MCF 10A (cell line): Measurements from ENCODE around the gene AMIGO1. TPM values are rescaled to one million over a fixed set of nuclear protein-coding genes. Genes with fewer than 3 reads are reported as not detected.

Experiments
- BruUV-seq: library from RNA; stranded (reverse); fragments of 400-500 nt; replicated peaks from 2 replicates; lab custom pipeline; 2021; lab: Mats Ljungman, UMichigan
- CTCF ChIA-PET: fragments of 300-600 bp; sonication (Branson Sonifier 250); formaldehyde crosslinking; extraction: SDS; loops from one replicate; lab custom pipeline; 2021; ENCODE audit warnings: antibody characterized with exemption, inconsistent platforms; lab: Yijun Ruan, JAX
- POLR2A ChIA-PET: fragments of 300-600, 350-650 bp; sonication (Branson Sonifier 250); formaldehyde crosslinking; extraction: SDS; loops from one replicate; lab custom pipeline; 2020; ENCODE audit warnings: antibody characterized with exemption, inconsistent platforms; lab: Yijun Ruan, JAX
- DNase-seq: peaks from one replicate; pipeline ENCODE4 v3.0.0-alpha.2; 2018; ENCODE audit not compliant: unreplicated experiment
- H3K27ac Mint-ChIP-seq: one replicate; pipeline ENCODE4 v1.8.0; 2022; ENCODE audit warnings: mild to moderate bottlenecking, low read depth, mixed read lengths; ENCODE audit not compliant: unreplicated experiment
- H3K27me3 Mint-ChIP-seq: one replicate; pipeline ENCODE4 v1.8.0; 2022; ENCODE audit warnings: mixed read lengths; ENCODE audit not compliant: insufficient read depth, unreplicated experiment
- H3K36me3 Mint-ChIP-seq: one replicate; pipeline ENCODE4 v1.8.0; 2022; ENCODE audit warnings: mild to moderate bottlenecking, moderate library complexity, mixed read lengths; ENCODE audit not compliant: insufficient read depth, unreplicated experiment
- H3K4me1 Mint-ChIP-seq: one replicate; pipeline ENCODE4 v1.8.0; 2022; ENCODE audit warnings: mixed read lengths; ENCODE audit not compliant: insufficient read depth, unreplicated experiment
- H3K4me3 Mint-ChIP-seq: one replicate; pipeline ENCODE4 v1.8.0; 2022; ENCODE audit warnings: mild to moderate bottlenecking, moderate library complexity, mixed read lengths; ENCODE audit not compliant: unreplicated experiment
- H3K9me3 Mint-ChIP-seq: one replicate; pipeline ENCODE4 v1.8.0; 2022; ENCODE audit warnings: mixed read lengths; ENCODE audit not compliant: unreplicated experiment
- CTCF ChIP-seq: fragments of 200-600 bp; IDR thresholded peaks from one replicate; pipeline ENCODE4 v1.8.0; 2022; ENCODE audit warnings: antibody characterized with exemption, mild to moderate bottlenecking; ENCODE audit not compliant: unreplicated experiment
- intact Hi-C: fragments of 100-400 bp; cut with micrococcal nuclease; formaldehyde crosslinking; loops from 2 replicates; pipeline ENCODE4 v1.14.1; 2022
- total RNA-seq: library from RNA; stranded (reverse); gene quantifications from 2 replicates; pipeline ENCODE4 v1.2.3, GENCODE V29; 2022

The AMIGO1 gene
- total RNA-seq, 1 experiment from 2014 or later = 0.21 TPM

- CTCF ChIA-PET = interaction anchor here (0.6 to 40.0 kb wide), 14 partner anchors 8 to 526 kb away, joined by 3 to 1071 read pairs (median 3); partner anchors contain the start of genes AMIGO1 and GPR61
- intact Hi-C loops = no loop called here
- Mint-ChIP-seq H3K27me3 (no peaks in the 10 kb centered on the region), H3K9me3 (no peaks in the 10 kb centered on the region), H3K4me3 (no peak overlapping the region), H3K36me3 (peaks cover 13% of the 10 kb centered on the region), H3K27ac (no peak overlapping the region), H3K4me1 (no peaks in the 10 kb centered on the region)
- BruUV-seq = no TSS peak
- no peak for DNase-seq
- TF ChIP-seq CTCF = peak; percentile 35
- POLR2A ChIA-PET = interaction anchor here (1.2 kb wide), 1 partner anchor 48 kb away, joined by 3 read pairs; no protein-coding TSS in a partner anchor
Measured at GRCh38 chr1:109498161-109498801, 11.2 kb downstream of the AMIGO1 start.

- no peaks in the 10 kb centered on the region for H3K27me3 Mint-ChIP-seq
- ChIA-PET CTCF (interaction anchor here (0.6 to 40.0 kb wide), 14 partner anchors 9 to 646 kb away, joined by 3 to 1071 read pairs (median 3); partner anchors contain the start of genes AMIGO1 and GPR61), POLR2A (interaction anchor here (0.5 to 1.2 kb wide), 3 partner anchors 8 to 49 kb away, joined by 3 to 4 read pairs (median 3); no protein-coding TSS in a partner anchor)
- H3K36me3 Mint-ChIP-seq = peaks cover 13% of the 10 kb centered on the region
- no peak for DNase-seq
- no TSS peak for BruUV-seq
- H3K4me3 Mint-ChIP-seq = no peak overlapping the region
- H3K4me1 Mint-ChIP-seq = no peaks in the 10 kb centered on the region
- TF ChIP-seq CTCF = no peak
- no peaks in the 10 kb centered on the region for H3K9me3 Mint-ChIP-seq
- intact Hi-C loops = no loop called here
- no peak overlapping the region for H3K27ac Mint-ChIP-seq
Measured at GRCh38 chr1:109497449-109498160, 11.9 kb downstream of the AMIGO1 start.

GRCh38 chr1:109495738-109496137, 13.8 kb downstream of the AMIGO1 start:
- TF ChIP-seq CTCF = no peak
- H3K9me3 Mint-ChIP-seq = no peaks in the 10 kb centered on the region
- BruUV-seq = no TSS peak
- ChIA-PET CTCF (interaction anchor here (0.6 to 40.0 kb wide), 5 partner anchors 11 to 278 kb away, joined by 3 to 1071 read pairs (median 7); partner anchors contain the start of genes ATXN7L2 and GPR61), POLR2A (interaction anchor here (1.0 kb wide), 1 partner anchor 255 kb away, joined by 3 read pairs; no protein-coding TSS in a partner anchor)
- H3K36me3 Mint-ChIP-seq = peaks cover 13% of the 10 kb centered on the region
- intact Hi-C loops = no loop called here
- H3K27ac Mint-ChIP-seq = no peak overlapping the region
- no peaks in the 10 kb centered on the region for H3K27me3 Mint-ChIP-seq
- no peaks in the 10 kb centered on the region for H3K4me1 Mint-ChIP-seq
- H3K4me3 Mint-ChIP-seq = peak overlapping the region; percentile 98
- no peak for DNase-seq
